ENCODE measurements around the gene RAB8B.
"Not testable (repeated sequence)": the region's sequence is repeated elsewhere in the genome, so short reads cannot be mapped to it uniquely, and the experiment has no call there.

RAB8B gene

DNA sequence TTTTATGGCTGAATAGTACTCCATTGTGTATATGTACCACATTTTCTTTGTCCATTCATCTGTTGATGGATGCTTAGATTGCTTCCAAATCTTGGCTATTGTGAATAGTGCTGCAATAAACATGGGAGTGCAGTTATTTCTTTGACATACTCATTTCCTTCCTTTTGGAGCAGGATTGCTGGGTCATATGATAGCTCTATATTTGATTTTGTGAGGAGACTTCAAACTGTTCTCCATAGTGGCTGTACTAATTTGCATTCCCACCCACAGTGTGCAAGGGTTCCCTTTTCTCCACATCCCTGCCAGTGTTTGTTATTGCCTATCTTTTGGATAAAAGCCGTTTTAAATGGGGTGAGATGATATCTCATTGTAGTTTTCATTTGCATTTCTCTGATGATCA lies 47.7 kb downstream of the RAB8B start:
- DNase-seq (ENCODE audit: low spot score): not testable (repeated sequence)

DNA sequence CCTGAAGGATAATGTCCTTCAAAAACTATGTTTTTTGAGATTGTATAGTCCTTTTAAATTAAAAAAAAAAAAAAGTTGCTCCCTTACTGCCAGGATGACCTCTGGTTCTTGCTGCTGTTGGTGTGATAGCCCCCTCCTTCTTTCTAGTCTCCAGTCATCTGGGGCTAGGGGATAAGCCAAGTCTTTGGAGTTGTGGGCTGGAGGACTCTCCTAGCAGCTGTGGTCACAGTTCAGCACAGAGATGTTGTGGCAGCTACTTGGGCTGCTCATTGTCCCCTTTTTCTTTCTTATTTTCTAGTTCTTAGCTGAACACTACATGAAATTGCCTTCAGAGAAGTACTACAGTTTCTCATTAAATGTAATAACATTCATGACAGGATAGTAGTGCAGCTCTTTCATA lies 48.8 kb downstream of the RAB8B start:
- no peak for DNase-seq (ENCODE audit: low spot score)

DNA sequence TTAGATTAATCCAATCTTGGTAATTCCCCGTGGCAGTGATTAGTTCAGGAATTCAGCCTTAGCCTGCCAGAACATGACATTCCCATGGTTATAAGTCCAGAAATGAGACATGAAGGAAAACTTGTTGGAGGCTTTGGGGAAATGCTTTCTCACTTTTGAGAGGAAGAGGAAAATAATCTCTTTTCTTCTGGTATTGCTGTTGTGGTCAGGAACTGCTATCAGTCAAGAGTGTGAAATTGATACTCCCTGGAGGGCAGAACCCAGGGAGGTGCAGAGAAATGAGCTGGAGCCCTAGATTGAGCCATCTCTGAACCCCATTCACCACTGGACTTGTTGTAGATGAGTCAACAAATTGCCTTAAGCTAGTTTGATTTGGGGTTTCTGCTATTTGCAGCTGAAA lies 49.4 kb downstream of the RAB8B start:
- DNase-seq (ENCODE audit: low spot score): no peak

DNA sequence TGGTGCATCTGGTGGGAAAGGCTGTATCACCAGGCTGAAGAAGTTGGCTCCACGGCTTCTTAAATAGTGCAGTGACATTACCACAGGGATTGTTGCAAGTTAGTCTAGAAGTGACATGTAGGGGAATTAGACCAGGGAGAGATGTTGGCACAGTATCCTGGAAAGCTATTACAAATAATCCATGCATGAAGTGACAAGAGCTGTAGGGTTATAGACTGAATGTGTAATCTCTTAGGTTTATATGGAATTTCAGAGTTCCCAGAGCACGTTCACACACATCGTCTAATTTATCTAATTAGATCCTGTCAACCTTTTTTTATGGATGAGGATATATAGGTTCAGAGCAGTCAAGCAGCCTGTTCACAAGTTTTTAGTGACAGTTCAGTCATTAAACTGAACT lies 50.7 kb downstream of the RAB8B start:
- no peak for DNase-seq (ENCODE audit: low spot score)

DNA sequence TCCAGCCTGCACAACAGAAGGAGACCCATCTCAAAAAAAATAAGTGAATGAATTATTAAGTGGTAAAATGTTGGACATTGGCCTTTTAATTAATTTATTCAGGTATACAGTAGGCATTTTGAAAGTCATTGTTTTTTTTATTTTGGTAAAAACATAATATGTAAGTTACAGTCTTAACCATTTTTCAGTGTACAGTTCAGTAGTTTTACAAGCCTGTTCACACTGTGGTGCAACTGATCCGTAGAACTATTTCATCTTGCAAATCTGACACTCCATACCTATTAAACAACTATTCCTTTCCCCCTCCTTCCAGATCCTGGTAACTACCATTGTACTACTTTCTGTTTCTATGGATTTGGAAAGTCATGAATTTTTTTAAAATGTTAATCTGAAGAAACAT lies 51.9 kb downstream of the RAB8B start:
- no peak for DNase-seq (ENCODE audit: low spot score)

DNA sequence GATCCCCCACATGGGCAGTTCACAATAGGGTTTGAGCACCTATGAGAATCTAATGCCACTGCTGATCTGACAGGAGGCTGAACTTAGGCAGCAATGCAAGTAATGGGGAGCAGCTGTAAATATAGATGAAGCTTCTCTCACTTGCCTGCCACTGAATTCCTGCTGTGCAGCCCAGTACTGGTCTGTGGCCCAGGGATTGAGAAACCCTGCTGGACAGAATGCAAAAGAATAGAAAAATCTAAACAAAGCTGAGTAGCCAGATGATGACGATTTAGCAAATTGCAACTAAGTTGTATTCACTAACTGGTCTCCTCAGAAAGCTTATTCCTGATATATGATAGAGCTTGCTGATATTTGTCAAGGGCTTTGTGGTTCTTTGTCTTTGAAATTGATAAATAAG lies 53.7 kb downstream of the RAB8B start:
- DNase-seq (ENCODE audit: low spot score): no peak

DNA sequence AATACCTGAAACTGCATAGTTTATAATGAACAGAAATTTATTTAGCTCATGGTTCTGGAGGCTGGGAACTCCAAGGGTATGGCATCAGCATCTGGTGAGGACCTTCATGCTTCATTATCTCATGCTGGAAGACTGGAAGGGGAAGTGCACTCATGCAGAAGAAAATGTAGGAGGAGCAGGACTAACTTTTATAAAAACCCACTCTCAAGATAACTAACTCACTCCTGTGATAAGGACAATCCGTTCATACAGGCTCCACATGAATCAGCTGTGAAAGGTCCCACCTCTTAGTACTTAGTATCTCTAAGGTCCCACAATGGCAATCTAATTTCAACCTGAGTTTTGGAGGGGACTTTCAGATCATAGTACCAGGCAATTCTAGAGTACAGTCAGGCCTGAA lies 54.4 kb downstream of the RAB8B start:
- DNase-seq (ENCODE audit: low spot score): no peak

DNA sequence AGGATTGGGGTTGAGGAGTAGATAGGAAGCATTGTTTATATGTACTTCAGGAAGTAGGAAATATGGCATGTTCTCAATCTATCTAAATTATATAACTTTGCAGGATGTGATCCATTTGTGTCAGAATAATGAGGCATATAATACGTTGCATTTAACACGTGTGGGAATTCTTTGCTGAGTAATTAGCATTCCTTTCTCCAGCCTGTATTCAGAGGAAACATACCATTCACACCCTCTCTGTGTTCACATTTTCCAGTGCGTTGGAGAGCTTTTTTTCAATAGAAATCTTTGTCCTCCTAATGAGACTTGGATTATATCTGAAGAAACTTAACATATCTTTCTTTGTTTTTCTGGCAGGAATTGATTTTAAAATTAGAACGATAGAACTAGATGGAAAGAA lies 55.0 kb downstream of the RAB8B start:
- no peak for DNase-seq (ENCODE audit: low spot score)

DNA sequence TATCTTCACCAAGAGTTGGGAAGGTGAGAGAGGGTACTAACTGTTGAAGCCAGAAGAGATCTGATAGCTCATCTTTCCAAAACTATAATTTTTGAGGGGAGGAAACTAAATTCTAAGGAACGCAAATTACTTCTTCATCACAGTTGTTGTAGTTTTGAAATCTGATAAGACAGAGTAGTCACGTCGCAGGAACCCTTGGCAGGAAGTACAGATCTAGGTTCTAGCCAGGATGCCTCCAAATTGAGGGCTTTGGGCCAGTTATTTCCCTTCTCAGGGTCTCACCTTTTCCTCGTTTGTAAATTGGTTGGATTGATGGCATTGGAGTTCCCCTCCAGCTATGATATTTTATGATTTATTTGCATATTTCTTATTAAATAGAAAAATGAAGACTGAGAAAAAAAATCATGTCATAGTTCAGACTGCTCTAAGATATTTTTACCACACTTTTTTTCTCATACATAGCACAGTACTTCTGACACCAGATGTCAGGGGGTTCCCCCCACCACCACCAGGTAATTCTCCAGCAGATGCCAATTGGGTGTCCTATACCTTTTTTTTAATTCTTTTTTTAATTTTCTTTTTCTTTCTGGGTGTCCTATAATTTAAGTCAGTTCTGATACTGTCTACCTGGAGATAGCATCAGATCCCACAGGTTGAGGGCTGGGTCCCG lies 55.7 kb downstream of the RAB8B start:
- DNase-seq (ENCODE audit: low spot score): no peak

DNA sequence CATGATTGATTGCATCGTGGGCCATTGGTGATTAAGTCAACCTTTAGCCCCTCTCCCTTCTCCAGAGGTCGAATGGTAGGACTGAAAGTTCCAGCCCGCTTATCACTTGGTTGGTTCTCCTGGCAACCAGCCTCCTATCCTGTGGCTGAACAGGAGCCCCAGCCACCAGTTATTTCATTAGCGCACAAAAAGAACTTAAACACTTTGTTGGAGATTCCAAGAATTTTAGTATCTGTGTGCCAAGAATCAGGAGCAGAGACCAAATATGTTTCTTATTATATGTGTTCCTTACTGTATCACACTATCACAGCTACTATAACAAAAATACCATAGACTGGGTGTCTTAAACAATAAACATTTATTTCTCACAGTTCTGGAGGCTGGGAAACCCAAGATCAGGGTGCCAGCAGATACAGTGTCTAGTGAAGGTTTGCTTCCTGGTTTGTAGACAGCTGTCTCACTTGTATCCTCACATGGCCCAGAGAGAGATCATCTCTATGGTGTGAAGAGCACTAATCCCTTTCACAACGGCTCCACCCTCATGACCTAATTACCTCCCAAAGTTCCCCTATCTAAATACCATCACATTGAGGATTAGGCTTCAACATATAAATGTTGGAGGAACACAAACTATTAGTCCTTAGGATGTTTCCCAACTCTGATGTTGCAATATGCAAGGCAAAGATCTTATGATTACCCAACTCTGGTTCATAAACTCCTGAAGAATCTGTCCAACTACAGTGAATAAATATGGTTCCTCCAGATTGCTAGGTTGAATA lies 57.5 kb downstream of the RAB8B start:
- DNase-seq (ENCODE audit: low spot score): no peak

DNA sequence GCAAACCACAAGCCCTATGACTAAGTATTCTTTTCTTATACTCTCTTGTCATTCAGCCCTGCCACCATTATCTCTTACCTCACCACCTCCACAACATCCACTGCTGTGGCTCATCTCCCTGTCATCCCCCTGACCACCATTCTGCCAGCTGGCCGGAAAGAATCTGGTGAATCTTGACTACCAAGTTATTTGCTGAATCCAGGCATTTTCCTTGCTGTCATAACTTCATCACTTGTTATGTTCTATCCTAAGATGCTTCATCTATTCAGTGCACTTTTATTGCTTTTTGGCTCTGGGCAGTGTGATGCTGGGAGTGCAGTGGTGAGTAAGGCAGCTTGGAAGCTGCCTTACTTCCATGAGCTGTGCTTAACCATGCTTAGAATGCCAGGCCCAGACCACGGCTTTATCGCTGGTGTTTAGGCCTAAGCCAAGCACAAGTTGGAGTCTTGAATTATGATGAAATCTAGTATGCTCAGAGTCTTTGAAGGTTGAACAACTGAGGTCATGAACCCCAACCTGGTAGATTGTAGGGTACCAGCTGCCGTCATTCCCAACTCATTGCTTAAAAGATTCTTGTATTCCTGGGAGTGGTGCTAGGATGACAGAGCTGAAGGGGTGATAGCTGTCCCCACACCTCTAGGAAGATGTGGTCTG lies 61.0 kb downstream of the RAB8B start:
- DNase-seq (ENCODE audit: low spot score): no peak

DNA sequence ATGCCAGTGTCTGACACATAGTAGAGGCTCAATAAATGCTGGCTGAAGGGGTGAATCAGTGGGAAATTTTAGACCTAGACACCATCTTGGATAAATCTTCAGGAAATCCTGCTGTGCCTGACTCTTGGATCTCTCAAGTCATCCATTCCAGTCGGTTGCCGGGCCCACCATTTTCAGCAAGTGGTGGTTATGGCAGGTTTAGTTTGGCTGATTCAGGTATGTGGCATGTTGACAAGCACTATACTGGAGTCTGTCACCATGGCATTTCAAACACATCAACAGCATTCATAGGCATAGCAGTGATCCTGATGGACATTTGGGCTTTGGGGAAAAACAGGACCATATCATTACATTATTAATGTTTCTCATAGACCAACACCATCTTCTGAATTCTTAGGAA lies 62.3 kb downstream of the RAB8B start:
- no peak for DNase-seq (ENCODE audit: low spot score)

DNA sequence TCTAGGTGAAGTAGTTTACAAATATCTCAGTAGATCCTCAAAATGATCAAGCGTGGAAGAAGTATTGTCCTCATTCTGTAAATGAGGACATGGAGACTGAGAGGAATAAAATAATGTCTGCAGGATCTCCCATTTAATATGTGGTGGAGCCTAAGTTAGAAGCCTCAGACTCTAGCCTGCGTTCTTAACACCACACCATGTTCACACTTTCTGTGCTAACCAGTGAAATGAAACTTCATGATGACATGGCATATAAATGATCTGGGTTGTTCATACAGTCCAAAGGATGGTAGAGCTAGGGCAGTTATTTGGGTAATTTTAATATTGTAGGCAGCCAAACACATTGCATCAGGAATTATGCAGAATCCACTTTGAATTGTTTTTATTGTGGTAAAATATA lies 62.9 kb downstream of the RAB8B start:
- DNase-seq (ENCODE audit: low spot score): no peak

DNA sequence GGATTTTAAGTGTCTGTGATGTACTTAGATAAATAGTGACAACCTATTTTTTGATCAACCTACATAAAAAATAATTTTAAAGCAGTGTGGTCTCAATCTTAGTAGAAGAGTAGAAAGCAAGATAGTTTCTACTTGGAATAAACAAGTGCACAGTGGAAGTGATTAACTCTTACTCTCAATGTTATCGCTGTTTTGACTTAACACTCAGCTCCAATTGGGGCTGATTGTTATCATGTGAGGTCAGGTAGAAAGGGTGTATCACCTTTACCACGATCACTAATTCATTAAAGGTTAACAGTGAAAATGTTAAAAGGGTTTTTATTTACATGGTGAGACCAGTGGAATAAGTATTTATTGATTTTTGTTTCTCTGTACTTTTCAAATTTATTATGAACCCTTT lies 65.6 kb downstream of the RAB8B start:
- no peak for DNase-seq (ENCODE audit: low spot score)

DNA sequence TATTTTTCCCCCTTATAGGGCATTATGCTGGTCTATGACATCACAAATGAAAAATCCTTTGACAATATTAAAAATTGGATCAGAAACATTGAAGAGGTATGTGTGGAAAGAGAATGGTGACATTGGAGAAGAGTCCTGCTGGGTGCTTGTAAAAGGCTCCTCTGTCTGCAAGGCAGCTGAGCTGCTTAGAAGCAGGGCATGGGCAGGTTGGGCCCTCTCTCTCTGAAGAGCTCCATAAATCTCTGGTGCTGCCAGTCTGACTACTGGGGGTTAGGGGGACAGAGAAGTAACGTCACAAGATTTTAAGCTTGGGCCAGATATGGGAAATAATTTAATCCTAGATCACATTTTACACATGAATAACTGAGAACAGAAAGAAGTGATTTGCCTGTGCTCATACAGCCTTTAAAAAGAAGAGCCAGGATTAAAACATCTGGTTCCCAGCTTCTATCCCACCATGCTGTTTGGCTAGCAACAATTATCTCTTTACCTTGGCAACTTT lies 66.1 kb downstream of the RAB8B start:
- no peak for DNase-seq (ENCODE audit: low spot score)

DNA sequence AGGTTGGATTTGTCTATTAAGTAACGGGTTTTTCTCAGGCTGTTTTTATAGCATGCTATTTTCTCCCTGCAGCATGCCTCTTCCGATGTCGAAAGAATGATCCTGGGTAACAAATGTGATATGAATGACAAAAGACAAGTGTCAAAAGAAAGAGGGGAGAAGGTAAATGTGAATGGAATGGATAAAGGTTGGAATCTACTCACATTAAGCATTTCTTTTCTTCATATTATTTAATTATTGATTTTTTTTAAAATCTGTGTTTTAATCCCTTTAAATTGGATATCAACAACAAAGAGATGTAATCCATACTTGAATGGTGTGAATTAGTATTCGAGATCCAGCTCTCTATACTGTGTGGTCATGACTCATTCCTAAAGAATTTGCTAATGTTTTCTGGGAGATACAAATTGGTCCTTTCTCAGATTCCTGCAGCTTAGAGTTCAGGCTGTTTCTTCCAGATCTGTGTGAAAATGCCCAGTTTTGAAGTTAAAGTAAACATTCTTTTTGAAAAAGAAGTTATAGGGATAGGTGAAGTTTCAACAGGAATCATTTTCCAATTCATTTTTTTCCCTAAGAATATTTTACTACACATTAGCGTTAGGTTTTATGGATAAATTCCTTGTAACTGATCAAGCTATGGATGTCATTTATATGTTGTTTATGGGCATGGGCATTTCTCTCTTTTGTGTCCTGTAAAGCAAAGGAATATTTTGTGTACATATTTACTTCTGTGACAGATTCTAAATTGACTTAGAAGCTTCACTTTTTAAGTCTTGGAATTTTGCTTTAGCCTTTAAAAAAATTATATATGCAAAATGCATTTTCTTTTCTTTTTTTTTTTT lies 67.2 kb downstream of the RAB8B start:
- DNase-seq (ENCODE audit: low spot score): no peak

DNA sequence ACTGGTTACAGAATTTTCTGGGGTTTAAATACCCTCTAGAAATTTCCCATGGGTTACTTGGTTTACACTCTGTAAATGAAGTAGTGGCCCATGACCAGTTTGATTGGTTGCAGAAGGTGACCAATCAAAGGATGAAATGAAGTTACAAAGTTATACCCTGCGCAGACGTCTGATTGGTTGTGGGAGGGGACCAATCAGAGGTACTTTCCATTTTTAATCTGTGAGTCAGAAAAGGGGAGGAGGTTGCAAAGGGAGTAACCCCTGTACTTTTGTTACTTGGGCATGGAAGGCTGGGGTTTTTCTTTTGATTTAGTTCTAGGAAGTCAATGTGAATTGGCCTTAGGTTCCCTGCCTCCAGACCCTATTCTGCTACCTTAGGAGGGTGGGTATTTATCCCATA lies 69.3 kb downstream of the RAB8B start:
- no peak for DNase-seq (ENCODE audit: low spot score)

DNA sequence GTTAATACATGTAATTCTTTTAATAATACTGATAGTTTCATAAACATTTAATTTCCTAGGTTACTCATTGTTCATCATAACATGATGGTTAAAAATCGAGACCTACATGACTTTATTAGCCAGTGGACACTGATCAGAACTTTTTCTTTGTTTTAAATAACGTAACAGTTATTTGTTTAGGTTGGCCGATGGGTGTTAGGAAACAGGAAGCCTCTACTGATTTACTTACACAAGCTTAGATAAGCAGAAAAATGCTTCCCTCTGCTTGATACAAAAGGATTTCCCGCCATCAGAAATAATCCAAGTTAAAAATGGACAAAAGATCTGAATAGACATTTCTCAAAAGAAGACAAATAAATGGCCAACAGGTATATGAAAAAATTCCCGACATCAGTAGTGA lies 71.4 kb downstream of the RAB8B start:
- no peak for DNase-seq (ENCODE audit: low spot score)

DNA sequence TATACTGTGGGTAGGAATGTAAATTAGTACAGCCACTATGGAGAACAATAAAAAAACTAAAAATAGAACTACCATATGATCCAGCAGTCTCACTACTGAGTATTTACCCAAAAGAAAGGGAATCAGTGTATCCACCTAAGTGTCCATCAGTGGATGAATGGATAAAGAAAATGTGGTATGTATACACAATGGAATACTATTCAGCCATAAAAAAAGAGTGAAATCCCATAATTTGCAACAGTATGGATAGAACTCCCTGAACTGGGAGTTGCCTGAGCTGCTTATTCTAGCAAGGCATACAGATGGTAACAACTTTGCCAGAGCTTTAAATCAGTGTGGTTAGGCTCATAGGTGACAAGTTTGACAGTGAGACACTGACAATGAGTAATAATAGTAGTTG lies 71.9 kb downstream of the RAB8B start:
- DNase-seq (ENCODE audit: low spot score): no peak

DNA sequence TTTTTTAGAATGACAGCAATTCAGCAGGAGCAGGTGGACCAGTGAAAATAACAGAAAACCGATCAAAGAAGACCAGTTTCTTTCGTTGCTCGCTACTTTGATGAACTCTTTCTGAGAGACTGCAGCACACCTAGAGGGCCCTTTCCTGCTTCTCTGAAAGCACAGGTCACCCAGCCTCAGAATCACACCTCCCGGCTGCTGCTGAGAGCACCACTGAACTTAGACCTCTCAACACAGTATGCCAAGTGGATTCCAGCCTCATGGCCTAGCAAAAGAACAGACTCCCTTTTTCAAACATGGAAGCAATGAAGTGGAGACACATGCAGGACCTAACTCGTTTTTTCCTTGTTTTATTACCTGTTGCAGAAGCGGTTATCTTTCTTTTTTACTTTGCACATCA lies 74.1 kb downstream of the RAB8B start:
- no peak for DNase-seq (ENCODE audit: low spot score)

DNA sequence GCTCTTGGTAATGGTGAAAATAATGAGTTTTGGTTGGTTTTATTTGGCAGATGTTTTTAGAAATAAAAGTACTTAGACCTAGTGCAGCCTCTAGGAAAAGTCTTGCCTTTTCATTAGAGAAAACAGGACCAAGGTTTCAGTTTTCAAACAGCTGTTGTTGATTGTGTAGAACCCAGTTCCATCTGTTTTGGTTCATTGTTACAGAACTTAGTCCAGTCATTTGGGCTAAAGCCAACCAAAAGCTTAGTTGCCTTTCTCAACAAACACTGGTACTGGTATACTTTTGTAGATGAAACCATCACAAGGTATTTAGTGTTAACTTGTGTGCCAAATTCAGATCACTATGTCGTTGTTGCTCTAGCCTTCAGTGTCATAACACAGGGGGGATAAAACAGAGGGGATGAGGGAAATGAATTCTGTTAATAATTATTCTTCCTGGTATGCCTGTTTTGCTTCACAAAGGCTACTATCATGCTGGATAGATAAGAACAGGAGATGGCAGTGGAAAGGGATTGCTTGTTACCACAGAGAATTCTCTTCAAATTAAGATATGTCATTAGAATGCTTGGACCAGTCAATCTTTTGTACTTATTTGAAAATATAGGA lies 75.4 kb downstream of the RAB8B start:
- DNase-seq (ENCODE audit: low spot score): no peak

DNA sequence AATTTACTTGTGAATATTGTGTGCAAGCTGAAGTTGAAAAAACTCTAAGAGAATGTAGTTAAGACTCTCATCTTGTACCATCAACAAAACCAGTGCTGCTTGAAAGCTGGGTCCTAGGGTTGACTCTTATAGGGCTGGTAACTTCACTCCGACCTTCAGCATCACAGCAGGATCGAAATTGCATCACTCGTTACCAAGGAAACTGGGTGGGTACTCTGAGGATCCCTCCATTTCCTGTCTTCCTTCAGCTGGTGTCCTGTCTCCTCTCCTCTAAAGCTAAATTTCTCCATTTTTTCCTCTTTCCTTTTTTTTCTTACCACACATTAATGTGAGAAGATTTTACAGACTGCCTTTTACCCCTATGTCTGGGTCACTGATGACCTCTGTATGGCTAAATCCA lies 85.0 kb downstream of the RAB8B start:
- no peak for DNase-seq (ENCODE audit: low spot score)
